A549 (cell line): ENCODE measurements around the gene PTPRN2. TPM values are rescaled to one million over a fixed set of nuclear protein-coding genes. Genes with fewer than 3 reads are reported as not detected.

Experiments
- ATAC-seq, 2 experiments: fragments of 200-7000 bp in 1 of 2; fragments of >200 bp in 1 of 2; cut with Nextera tagmentation in 1 of 2; cut with Tn5 transposase in 1 of 2; 3 replicates each; pipeline versions ENCODE4 v1.8.0 to v1.9.1; 2018 to 2020; ENCODE audit warnings: mild to moderate bottlenecking in 1 of 2, moderate library complexity in 1 of 2
- CTCF ChIA-PET: fragments of 300-600 bp; sonication (Branson Sonifier 250); formaldehyde crosslinking; extraction: SDS; loops from one replicate; lab custom pipeline; 2021; ENCODE audit warnings: antibody characterized with exemption, inconsistent platforms; lab: Yijun Ruan, JAX
- POLR2A ChIA-PET: fragments of 350-600 bp; formaldehyde crosslinking; extraction: SDS; loops from one replicate; lab custom pipeline; 2021; ENCODE audit warnings: antibody characterized with exemption, inconsistent platforms; lab: Yijun Ruan, JAX
- DNase-seq, 2 experiments: peaks; one replicate each; pipeline versions ENCODE4 v3.0.0 to v3.0.0-alpha.2; 2011 to 2016; ENCODE audit warnings: low read depth in 1 of 2, low spot score in 1 of 2
- FAIRE-seq: peaks from 2 replicates; lab custom pipeline; 2011; peaks lifted over from hg19 to GRCh38; lab: Jason Lieb, UNC
- H3K27ac ChIP-seq, 2 experiments: fragments of >200 bp; sonication (Bioruptor Twin); formaldehyde crosslinking; 3 replicates each; pipeline ENCODE4 v1.5.1; 2016 to 2017
- H3K4me1 ChIP-seq: fragments of >200 bp; sonication (Bioruptor Twin); formaldehyde crosslinking; 3 replicates; pipeline ENCODE4 v1.6.1; 2016
- H3K4me2 ChIP-seq: fragments of >200 bp; sonication (Bioruptor Twin); formaldehyde crosslinking; 3 replicates; pipeline ENCODE4 v1.6.1; 2016
- H3K4me3 ChIP-seq: fragments of >200 bp; sonication (Bioruptor Twin); formaldehyde crosslinking; 3 replicates; pipeline ENCODE4 v1.5.1; 2016
- H3K9me3 ChIP-seq: fragments of >200 bp; sonication (Bioruptor Twin); formaldehyde crosslinking; 3 replicates; pipeline ENCODE4 v1.6.1; 2016
- CBX8 ChIP-seq: fragments of 200-600 bp; sonication (generic); IDR thresholded peaks from 2 replicates; pipeline ENCODE4 v1.6.1; 2016
- CHD4 ChIP-seq: fragments of 200-600 bp; sonication (generic); IDR thresholded peaks from 2 replicates; pipeline ENCODE4 v1.6.1; 2016; ENCODE audit warnings: antibody characterized with exemption, mild to moderate bottlenecking, borderline replicate concordance
- EHF ChIP-seq: fragments of 250-450 bp; sonication (Bioruptor Pico); IDR thresholded peaks from 2 replicates; pipeline ENCODE4 v1.5.0; 2020; ENCODE audit warnings: mild to moderate bottlenecking
- EP300 ChIP-seq, 2 experiments: fragments of >200 bp; sonication (Bioruptor Twin); formaldehyde crosslinking; IDR thresholded peaks; 2 replicates in 1 of 2; 3 replicates in 1 of 2; pipeline ENCODE4 v1.6.1; 2016 to 2017
- ESRRA ChIP-seq: fragments of 150-350 bp; IDR thresholded peaks from 2 replicates; pipeline ENCODE4 v1.6.1; 2014; ENCODE audit warnings: mild to moderate bottlenecking, low read length, borderline replicate concordance
- FOSL2 ChIP-seq, 2 experiments: fragments of 450-650 bp in 1 of 2; fragments of >200 bp in 1 of 2; sonication (Bioruptor Twin) in 1 of 2; formaldehyde crosslinking; IDR thresholded peaks; 2 replicates each; pipeline versions ENCODE4 v1.5.0 to v1.6.1; 2016 to 2020; ENCODE audit warnings: mild to moderate bottlenecking in 1 of 2, moderate library complexity in 1 of 2
- FOXS1 ChIP-seq: fragments of 250-450 bp; sonication (Bioruptor Pico); IDR thresholded peaks from 2 replicates; pipeline ENCODE4 v1.5.0; 2020; ENCODE audit warnings: mild to moderate bottlenecking, moderate library complexity
- GATA3 ChIP-seq: IDR thresholded peaks from 2 replicates; pipeline ENCODE4 v1.6.1; 2012; ENCODE audit warnings: borderline replicate concordance
- HEYL ChIP-seq: fragments of 250-450 bp; sonication (Bioruptor Pico); IDR thresholded peaks from 2 replicates; pipeline ENCODE4 v1.8.0; 2021; ENCODE audit warnings: mild to moderate bottlenecking, moderate library complexity
- HOXB13 ChIP-seq: fragments of 250-450 bp; sonication (Bioruptor Pico); IDR thresholded peaks from 2 replicates; pipeline ENCODE4 v1.5.0; 2020; ENCODE audit warnings: low read depth, mild to moderate bottlenecking, moderate library complexity
- JUN ChIP-seq, 2 experiments: fragments of >200 bp; sonication (Bioruptor Twin); formaldehyde crosslinking; IDR thresholded peaks; 2 replicates in 1 of 2; 3 replicates in 1 of 2; pipeline ENCODE4 v1.6.1; 2016 to 2017
- JUNB ChIP-seq: fragments of >200 bp; sonication (Bioruptor Twin); formaldehyde crosslinking; IDR thresholded peaks from 2 replicates; pipeline ENCODE4 v1.6.1; 2016
- KDM1A ChIP-seq: fragments of 200-600 bp; sonication (generic); IDR thresholded peaks from 2 replicates; pipeline ENCODE4 v1.6.1; 2016; ENCODE audit warnings: low read depth, mild to moderate bottlenecking
- MYC ChIP-seq: IDR thresholded peaks from 2 replicates; pipeline ENCODE4 v1.6.1; 2012; ENCODE audit warnings: mild to moderate bottlenecking, inconsistent platforms, low read length, improper control_type of control experiment, borderline replicate concordance
- NFE2L2 ChIP-seq: fragments of 150-350 bp; conservative IDR thresholded peaks from 2 replicates; pipeline ENCODE4 v1.6.1; 2014; ENCODE audit warnings: low read length
- NPAS2 ChIP-seq: fragments of 250-450 bp; sonication (Bioruptor Pico); IDR thresholded peaks from 2 replicates; pipeline ENCODE4 v1.8.0; 2022; ENCODE audit warnings: mild to moderate bottlenecking, moderate library complexity, borderline replicate concordance
- PHF8 ChIP-seq: fragments of 200-600 bp; sonication (generic); IDR thresholded peaks from 2 replicates; pipeline ENCODE4 v1.6.1; 2016; ENCODE audit warnings: low read depth, mild to moderate bottlenecking, antibody characterized with exemption, moderate library complexity, borderline replicate concordance
- RCOR1 ChIP-seq: fragments of 150-350 bp; IDR thresholded peaks from 2 replicates; pipeline ENCODE4 v1.6.1; 2014; ENCODE audit warnings: antibody characterized with exemption, low read length, low read depth
- RNF2 ChIP-seq: fragments of 200-600 bp; sonication (generic); IDR thresholded peaks from 2 replicates; pipeline ENCODE4 v1.6.1; 2016; ENCODE audit warnings: low read depth, mild to moderate bottlenecking, antibody characterized with exemption, moderate library complexity, borderline replicate concordance
- SMC3 ChIP-seq: fragments of >200 bp; sonication (Bioruptor Twin); formaldehyde crosslinking; IDR thresholded peaks from 3 replicates; pipeline ENCODE4 v1.6.1; 2018; ENCODE audit warnings: inconsistent platforms
- ZC3H11A ChIP-seq: fragments of 450-650 bp; IDR thresholded peaks from 2 replicates; pipeline ENCODE4 v1.6.1; 2014; ENCODE audit warnings: antibody characterized with exemption, mild to moderate bottlenecking
- WGBS: methylation state at CpG from one replicate; pipeline ENCODE4 v1.1.6; 2017; ENCODE audit errors: missing lambda C conversion rate; 5-methylcytosine and 5-hydroxymethylcytosine counted together
- polyA plus RNA-seq, 4 experiments: library from polyadenylated mRNA; depleted of rRNA in 3 of 4; stranded (reverse); fragments of >200 nt; fragmentation: RNase III in 1 of 4; extraction: RNeasy Plus Mini Kit Qiagen cat#74134 plus additional on column Dnase treatment in 1 of 4; gene quantifications; 2 replicates in 3 of 4; 3 replicates in 1 of 4; pipeline ENCODE4 v1.2.3, GENCODE V29; 2011 to 2017
- TF ChIP-seq, protein P1 (sequence below): fragments of 250-450 bp; sonication (Bioruptor Pico); IDR thresholded peaks from 2 replicates; pipeline ENCODE4 v1.5.0; 2020; ENCODE audit warnings: low read depth, mild to moderate bottlenecking, moderate library complexity
- TF ChIP-seq, protein P2 (sequence below): fragments of >200 bp; sonication (Bioruptor Twin); formaldehyde crosslinking; IDR thresholded peaks from 3 replicates; pipeline ENCODE4 v1.6.1; 2016
- TF ChIP-seq, protein P3 (sequence below): IDR thresholded peaks from 2 replicates; pipeline ENCODE4 v1.6.1; 2012
- TF ChIP-seq, protein P4 (sequence below): fragments of 250-450 bp; sonication (Bioruptor Pico); IDR thresholded peaks from 2 replicates; pipeline ENCODE4 v1.5.0; 2021; ENCODE audit warnings: mild to moderate bottlenecking, moderate library complexity, borderline replicate concordance
- TF ChIP-seq, protein P5 (sequence below): IDR thresholded peaks from 2 replicates; pipeline ENCODE4 v1.6.1; 2012

PTPRN2 gene
- polyA plus RNA-seq, 2 of the 4 experiments (the other 2 are of a cell fraction): 0.41 to 1.2 TPM

DNA sequence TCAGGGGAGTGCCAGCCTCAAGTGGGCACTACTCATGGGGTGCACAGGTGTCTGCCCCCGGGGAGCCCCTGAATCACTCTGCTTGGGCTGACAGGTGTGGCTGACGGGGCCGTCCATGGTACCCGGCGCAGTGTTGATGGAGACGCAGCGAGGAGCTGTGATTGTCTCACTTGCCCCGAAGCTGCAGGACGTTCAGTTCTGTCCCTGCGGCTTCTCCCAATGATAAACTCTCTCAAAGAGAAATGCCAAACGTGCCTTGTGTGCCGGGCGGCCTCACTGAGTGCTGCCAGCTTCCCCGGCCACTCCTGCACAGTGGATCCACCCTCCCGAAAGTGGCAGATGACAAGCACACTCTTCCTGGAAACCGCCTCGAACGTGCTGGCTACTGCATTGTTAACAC lies 1047.6 kb downstream of the PTPRN2 start (continued):
- no peak for TF ChIP-seq MYC
- TF ChIP-seq JUN (IDR thresholded peaks at IDR 0.05): no peak
- TF ChIP-seq HOXB13 (CRISPR knock-in tag): no peak
- no peak for TF ChIP-seq ZC3H11A
- no peak for TF ChIP-seq GATA3
- no peak for TF ChIP-seq PHF8

DNA sequence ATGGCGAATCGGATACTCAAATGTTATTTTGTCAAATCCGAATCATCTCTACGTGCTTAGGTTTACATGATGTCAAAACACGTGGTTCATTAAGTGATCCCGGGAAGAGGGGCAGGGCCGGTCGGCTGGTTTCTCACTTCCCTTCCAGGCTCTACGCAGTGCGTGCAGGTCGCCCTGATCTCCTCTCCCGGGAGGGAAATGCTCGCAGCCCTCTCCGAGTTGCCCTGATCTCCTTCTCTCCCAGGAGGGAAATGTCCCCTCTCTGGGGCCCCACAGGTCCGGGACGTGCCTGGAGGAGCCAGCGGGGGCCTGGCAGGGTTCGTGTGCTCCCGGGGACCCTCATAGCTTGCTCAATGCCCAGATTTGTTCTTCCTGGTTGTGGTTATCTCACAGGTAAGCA lies 1048.1 kb downstream of the PTPRN2 start:
- WGBS: 57% methylated on average over 18 of the region's 19 CpGs
- POLR2A ChIA-PET: no interaction called here
- H3K4me1 ChIP-seq: no peaks in the 10 kb centered on the region
- ATAC-seq: no peak
- H3K9me3 ChIP-seq: no peaks in the 10 kb centered on the region
- CTCF ChIA-PET: no interaction called here
- H3K27ac ChIP-seq: no peak overlapping the region
- H3K4me3 ChIP-seq: no peak overlapping the region
- no peak for TF ChIP-seq CHD4
- no peak for TF ChIP-seq NPAS2 (CRISPR knock-in tag)
- no peak for TF ChIP-seq NFE2L2
- no peak for TF ChIP-seq EHF (CRISPR knock-in tag)
- TF ChIP-seq FOSL2 (IDR thresholded peaks at IDR 0.05): no peak
- TF ChIP-seq FOSL2 (CRISPR knock-in tag; IDR thresholded peaks at IDR 0.05): no peak
- TF ChIP-seq, protein P1, sequence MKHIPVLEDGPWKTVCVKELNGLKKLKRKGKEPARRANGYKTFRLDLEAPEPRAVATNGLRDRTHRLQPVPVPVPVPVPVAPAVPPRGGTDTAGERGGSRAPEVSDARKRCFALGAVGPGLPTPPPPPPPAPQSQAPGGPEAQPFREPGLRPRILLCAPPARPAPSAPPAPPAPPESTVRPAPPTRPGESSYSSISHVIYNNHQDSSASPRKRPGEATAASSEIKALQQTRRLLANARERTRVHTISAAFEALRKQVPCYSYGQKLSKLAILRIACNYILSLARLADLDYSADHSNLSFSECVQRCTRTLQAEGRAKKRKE (CRISPR knock-in tag): no peak
- TF ChIP-seq, protein P2, sequence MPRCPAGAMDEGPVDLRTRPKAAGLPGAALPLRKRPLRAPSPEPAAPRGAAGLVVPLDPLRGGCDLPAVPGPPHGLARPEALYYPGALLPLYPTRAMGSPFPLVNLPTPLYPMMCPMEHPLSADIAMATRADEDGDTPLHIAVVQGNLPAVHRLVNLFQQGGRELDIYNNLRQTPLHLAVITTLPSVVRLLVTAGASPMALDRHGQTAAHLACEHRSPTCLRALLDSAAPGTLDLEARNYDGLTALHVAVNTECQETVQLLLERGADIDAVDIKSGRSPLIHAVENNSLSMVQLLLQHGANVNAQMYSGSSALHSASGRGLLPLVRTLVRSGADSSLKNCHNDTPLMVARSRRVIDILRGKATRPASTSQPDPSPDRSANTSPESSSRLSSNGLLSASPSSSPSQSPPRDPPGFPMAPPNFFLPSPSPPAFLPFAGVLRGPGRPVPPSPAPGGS: no peak
- TF ChIP-seq EP300 (IDR thresholded peaks at IDR 0.05): no peak
- TF ChIP-seq CBX8: no peak
- TF ChIP-seq, protein P3, sequence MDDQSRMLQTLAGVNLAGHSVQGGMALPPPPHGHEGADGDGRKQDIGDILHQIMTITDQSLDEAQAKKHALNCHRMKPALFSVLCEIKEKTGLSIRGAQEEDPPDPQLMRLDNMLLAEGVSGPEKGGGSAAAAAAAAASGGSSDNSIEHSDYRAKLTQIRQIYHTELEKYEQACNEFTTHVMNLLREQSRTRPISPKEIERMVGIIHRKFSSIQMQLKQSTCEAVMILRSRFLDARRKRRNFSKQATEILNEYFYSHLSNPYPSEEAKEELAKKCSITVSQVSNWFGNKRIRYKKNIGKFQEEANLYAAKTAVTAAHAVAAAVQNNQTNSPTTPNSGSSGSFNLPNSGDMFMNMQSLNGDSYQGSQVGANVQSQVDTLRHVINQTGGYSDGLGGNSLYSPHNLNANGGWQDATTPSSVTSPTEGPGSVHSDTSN: no peak
- TF ChIP-seq, all 56 proteins: peak for 0
- no peak overlapping the region for H3K4me2 ChIP-seq
- FAIRE-seq (no peak), DNase-seq (no peak)

DNA sequence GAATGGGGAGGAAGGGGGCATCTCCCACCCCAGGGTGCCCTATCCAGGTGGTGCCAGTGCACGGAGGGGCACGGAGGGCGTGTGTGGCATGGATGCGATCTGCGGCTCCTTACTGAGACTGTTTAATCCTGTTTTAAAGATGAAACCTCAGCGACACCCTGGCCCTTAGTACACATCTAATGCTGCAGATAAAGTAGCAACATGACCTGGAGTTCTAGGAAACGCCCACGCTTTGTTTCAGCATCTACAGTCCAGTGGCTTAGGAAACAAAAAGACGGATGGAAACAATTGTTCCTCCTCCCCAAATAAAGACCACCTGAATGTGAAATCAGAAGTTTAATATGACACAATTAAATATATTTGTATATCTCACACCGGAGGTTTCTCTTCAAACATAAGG lies 1048.9 kb downstream of the PTPRN2 start:
- no peak for TF ChIP-seq JUNB
- TF ChIP-seq NPAS2 (CRISPR knock-in tag): no peak
- TF ChIP-seq ESRRA: no peak
- TF ChIP-seq, protein P4, sequence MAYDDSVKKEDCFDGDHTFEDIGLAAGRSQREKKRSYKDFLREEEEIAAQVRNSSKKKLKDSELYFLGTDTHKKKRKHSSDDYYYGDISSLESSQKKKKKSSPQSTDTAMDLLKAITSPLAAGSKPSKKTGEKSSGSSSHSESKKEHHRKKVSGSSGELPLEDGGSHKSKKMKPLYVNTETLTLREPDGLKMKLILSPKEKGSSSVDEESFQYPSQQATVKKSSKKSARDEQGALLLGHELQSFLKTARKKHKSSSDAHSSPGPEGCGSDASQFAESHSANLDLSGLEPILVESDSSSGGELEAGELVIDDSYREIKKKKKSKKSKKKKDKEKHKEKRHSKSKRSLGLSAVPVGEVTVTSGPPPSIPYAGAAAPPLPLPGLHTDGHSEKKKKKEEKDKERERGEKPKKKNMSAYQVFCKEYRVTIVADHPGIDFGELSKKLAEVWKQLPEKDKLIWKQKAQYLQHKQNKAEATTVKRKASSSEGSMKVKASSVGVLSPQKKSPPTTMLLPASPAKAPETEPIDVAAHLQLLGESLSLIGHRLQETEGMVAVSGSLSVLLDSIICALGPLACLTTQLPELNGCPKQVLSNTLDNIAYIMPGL (CRISPR knock-in tag): no peak
- TF ChIP-seq RNF2: no peak
- no peak for TF ChIP-seq HEYL (CRISPR knock-in tag)
- TF ChIP-seq KDM1A: no peak
- no peak for TF ChIP-seq FOXS1 (CRISPR knock-in tag)
- TF ChIP-seq, protein P5, sequence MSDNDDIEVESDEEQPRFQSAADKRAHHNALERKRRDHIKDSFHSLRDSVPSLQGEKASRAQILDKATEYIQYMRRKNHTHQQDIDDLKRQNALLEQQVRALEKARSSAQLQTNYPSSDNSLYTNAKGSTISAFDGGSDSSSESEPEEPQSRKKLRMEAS: no peak
- no peak for TF ChIP-seq SMC3
- TF ChIP-seq RCOR1: no peak
- POLR2A ChIA-PET: no interaction called here
- Histone ChIP-seq H3K27ac (no peak overlapping the region), H3K4me2 (no peak overlapping the region), H3K4me3 (no peak overlapping the region), H3K9me3 (no peaks in the 10 kb centered on the region), H3K4me1 (no peaks in the 10 kb centered on the region)
- 74% methylated on average over 10 of the region's 10 CpGs for WGBS
- CTCF ChIA-PET: no interaction called here
- DNase-seq: no peak
- ATAC-seq: no peak
- no peak for FAIRE-seq
